Medulla oblongata (tissue), 1 donor: Measurements from ENCODE around the gene RNF26.
A peak's percentile ranks its signal among the peaks of the same experiment; 100 is the strongest.
"Not testable (repeated sequence)": the region's sequence is repeated elsewhere in the genome, so short reads cannot be mapped to it uniquely, and the experiment has no call there.

ENCODE experiments used
- DNase-seq: peaks from one replicate; pipeline ENCODE4 v3.0.0-alpha.2; 2015; ENCODE audit errors: extremely low spot score

Gene RNF26

GRCh38 chr11:119371778-119372182 is 37.5 kb downstream of the RNF26 start:
- peak; percentile 84 for DNase-seq

- no peak for DNase-seq
Measured at GRCh38 chr11:119372260-119373058, 38.1 kb downstream of the RNF26 start.

- peak; percentile 9 for DNase-seq
Measured at GRCh38 chr11:119373059-119373920, 39.0 kb downstream of the RNF26 start.

- peak; percentile 93 for DNase-seq
Measured at GRCh38 chr11:119373921-119374631, 39.7 kb downstream of the RNF26 start.

GRCh38 chr11:119374632-119375336 is 40.5 kb downstream of the RNF26 start:
- peak; percentile 82 for DNase-seq

- DNase-seq = peak; percentile 96
Measured at GRCh38 chr11:119375337-119376196, 41.2 kb downstream of the RNF26 start.

- peak; percentile 95 for DNase-seq
Measured at GRCh38 chr11:119376197-119376847, 42.0 kb downstream of the RNF26 start.

- DNase-seq = peak; percentile 25
Measured at GRCh38 chr11:119377112-119377901, 43.0 kb downstream of the RNF26 start.

GRCh38 chr11:119377961-119378667 is 43.8 kb downstream of the RNF26 start:
- peak; percentile 6 for DNase-seq

- no peak for DNase-seq
Measured at GRCh38 chr11:119378851-119379465, 44.6 kb downstream of the RNF26 start.

GRCh38 chr11:119380160-119380826 is 46.0 kb downstream of the RNF26 start:
- DNase-seq = no peak

- DNase-seq = peak; percentile 43
Measured at GRCh38 chr11:119380827-119381180, 46.5 kb downstream of the RNF26 start.

- peak; percentile 99 for DNase-seq
Measured at GRCh38 chr11:119381181-119381988, 47.1 kb downstream of the RNF26 start, which contains the start of gene USP2. USP2 (minus strand) TSS chr11:119381690; CDS start chr11:119373480, 8,210 bp downstream.

- DNase-seq = no peak
Measured at GRCh38 chr11:119382101-119382500, 47.8 kb downstream of the RNF26 start.

GRCh38 chr11:119382513-119382912 is 48.2 kb downstream of the RNF26 start:
- not testable (repeated sequence) for DNase-seq

- no peak for DNase-seq
Measured at GRCh38 chr11:119384332-119384731, 50.0 kb downstream of the RNF26 start.
